ENCODE data around the gene LYRM2.

GRCh38 chr6:89567630-89568390 is 70.7 kb downstream of the LYRM2 start:
- no peak for TF ChIP-seq CTCF (IDR thresholded peaks at IDR 0.05)
- no peak for TF ChIP-seq SIN3A (IDR thresholded peaks at IDR 0.05; ENCODE audit: borderline replicate concordance, insufficient read depth, low read depth, low read length)
- TF ChIP-seq REST (IDR thresholded peaks at IDR 0.05; ENCODE audit: insufficient read depth in 1 of 2, low read depth in 2 of 2, low read length in 1 of 2): no peak
- no peak for TF ChIP-seq POLR2AphosphoS5 (IDR thresholded peaks at IDR 0.05; ENCODE audit: low read depth, low read length)

Measured in Panc1 (cell line).